Measurements from ENCODE around the gene ANO1.

GRCh38 chr11:70103256-70103975, 25.3 kb downstream of the ANO1 start:
- TF ChIP-seq CTCF (IDR thresholded peaks at IDR 0.05; ENCODE audit: insufficient read depth, low read depth, low read length) (no peak), EZH2 (IDR thresholded peaks at IDR 0.05; ENCODE audit: insufficient read depth, low read length) (no peak)
